ENCODE measurements around the gene OAT.

DNA sequence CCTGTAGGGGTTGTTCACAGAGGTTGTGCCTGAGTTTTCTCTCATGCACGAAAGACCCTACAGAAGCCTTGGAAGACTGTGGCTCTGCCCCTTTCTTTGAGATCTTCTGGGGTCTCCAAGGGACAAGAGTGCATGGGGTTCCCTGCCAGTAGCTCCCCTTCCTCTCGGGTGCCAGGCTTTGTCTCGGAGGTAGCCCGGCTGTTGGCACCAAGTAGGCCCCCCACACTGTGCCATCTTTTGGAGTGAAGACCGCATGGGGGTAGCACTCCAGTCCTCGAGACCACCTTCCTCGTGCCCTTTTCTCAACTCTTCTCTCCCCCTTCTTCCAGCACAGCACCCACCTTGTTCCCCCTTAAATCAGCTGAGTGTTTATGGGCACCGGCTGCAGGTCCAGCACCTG is 41.6 kb downstream of the OAT start:
- TF ChIP-seq, protein P1, sequence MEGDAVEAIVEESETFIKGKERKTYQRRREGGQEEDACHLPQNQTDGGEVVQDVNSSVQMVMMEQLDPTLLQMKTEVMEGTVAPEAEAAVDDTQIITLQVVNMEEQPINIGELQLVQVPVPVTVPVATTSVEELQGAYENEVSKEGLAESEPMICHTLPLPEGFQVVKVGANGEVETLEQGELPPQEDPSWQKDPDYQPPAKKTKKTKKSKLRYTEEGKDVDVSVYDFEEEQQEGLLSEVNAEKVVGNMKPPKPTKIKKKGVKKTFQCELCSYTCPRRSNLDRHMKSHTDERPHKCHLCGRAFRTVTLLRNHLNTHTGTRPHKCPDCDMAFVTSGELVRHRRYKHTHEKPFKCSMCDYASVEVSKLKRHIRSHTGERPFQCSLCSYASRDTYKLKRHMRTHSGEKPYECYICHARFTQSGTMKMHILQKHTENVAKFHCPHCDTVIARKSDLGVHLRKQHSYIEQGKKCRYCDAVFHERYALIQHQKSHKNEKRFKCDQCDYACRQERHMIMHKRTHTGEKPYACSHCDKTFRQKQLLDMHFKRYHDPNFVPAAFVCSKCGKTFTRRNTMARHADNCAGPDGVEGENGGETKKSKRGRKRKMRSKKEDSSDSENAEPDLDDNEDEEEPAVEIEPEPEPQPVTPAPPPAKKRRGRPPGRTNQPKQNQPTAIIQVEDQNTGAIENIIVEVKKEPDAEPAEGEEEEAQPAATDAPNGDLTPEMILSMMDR (conservative IDR thresholded peaks at IDR 0.05; ENCODE audit: low read depth, low read length) = no peak
- no peak for TF ChIP-seq EZH2 (IDR thresholded peaks at IDR 0.05; ENCODE audit: borderline replicate concordance, low read depth, low read length, poor library complexity, severe bottlenecking)
